Measurements from ENCODE around the gene INPP5E.

Gene INPP5E

GRCh38 chr9:136472640-136473353 is 33.2 kb upstream of the INPP5E start:
- no peak for DNase-seq (ENCODE audit: low read depth in 2 of 2)

GRCh38 chr9:136471802-136472487 is 32.3 kb upstream of the INPP5E start:
- DNase-seq (ENCODE audit: low read depth in 2 of 2), result no peak

- DNase-seq (ENCODE audit: low read depth in 2 of 2), result no peak
Measured at GRCh38 chr9:136470792-136471469, 31.3 kb upstream of the INPP5E start.

GRCh38 chr9:136470356-136470755 is 30.7 kb upstream of the INPP5E start:
- no peak for DNase-seq (ENCODE audit: low read depth in 2 of 2)

- no peak for DNase-seq (ENCODE audit: low read depth in 2 of 2)
Measured at GRCh38 chr9:136467766-136468165, 28.1 kb upstream of the INPP5E start.

- DNase-seq (ENCODE audit: low read depth in 2 of 2), result no peak
Measured at GRCh38 chr9:136466155-136466541, 26.5 kb upstream of the INPP5E start.

GRCh38 chr9:136465500-136466154 is 26.0 kb upstream of the INPP5E start:
- DNase-seq (ENCODE audit: low read depth in 2 of 2), result no peak

- DNase-seq (ENCODE audit: low read depth in 2 of 2), result no peak
Measured at GRCh38 chr9:136464241-136464640, 24.6 kb upstream of the INPP5E start.

- no peak for DNase-seq (ENCODE audit: low read depth in 2 of 2)
Measured at GRCh38 chr9:136463578-136463977, 23.9 kb upstream of the INPP5E start.

GRCh38 chr9:136462664-136463063 is 23.0 kb upstream of the INPP5E start:
- DNase-seq (ENCODE audit: low read depth in 2 of 2), result no peak

GRCh38 chr9:136460772-136461325 is 21.2 kb upstream of the INPP5E start:
- no peak for DNase-seq (ENCODE audit: low read depth in 2 of 2)

GRCh38 chr9:136459425-136459824 is 19.8 kb upstream of the INPP5E start:
- no peak for DNase-seq (ENCODE audit: low read depth in 2 of 2)

GRCh38 chr9:136457326-136457725 is 17.7 kb upstream of the INPP5E start:
- DNase-seq (ENCODE audit: low read depth in 2 of 2), result no peak

- DNase-seq (ENCODE audit: low read depth in 2 of 2), result no peak
Measured at GRCh38 chr9:136456258-136456657, 16.6 kb upstream of the INPP5E start.

- DNase-seq (ENCODE audit: low read depth in 2 of 2), result no peak
Measured at GRCh38 chr9:136455043-136456002, 15.7 kb upstream of the INPP5E start.

- DNase-seq (ENCODE audit: low read depth in 2 of 2), result no peak
Measured at GRCh38 chr9:136454026-136454796, 14.6 kb upstream of the INPP5E start.

- no peak for DNase-seq (ENCODE audit: low read depth in 2 of 2)
Measured at GRCh38 chr9:136453326-136453725, 13.7 kb upstream of the INPP5E start.

- no peak for DNase-seq (ENCODE audit: low read depth in 2 of 2)
Measured at GRCh38 chr9:136451221-136451877, 11.7 kb upstream of the INPP5E start.

- no peak for DNase-seq (ENCODE audit: low read depth in 2 of 2)
Measured at GRCh38 chr9:136448655-136449054, 9.0 kb upstream of the INPP5E start.

All from stimulated activated CD8-positive, alpha-beta memory T cell treated with anti-CD3 and anti-CD28 coated beads, Interleukin-2, amount 100 ng/mL, for 48 hours (primary cell).